Astrocyte (in vitro differentiated cells and primary cell): ENCODE results near the gene TNFSF13.

Source experiments
- CTCF ChIP-seq: IDR thresholded peaks from 2 replicates; pipeline ENCODE4 v1.5.1; 2011; ENCODE audit warnings: low read depth, mild to moderate bottlenecking, inconsistent platforms, low read length, moderate library complexity; ENCODE audit not compliant: insufficient read depth
- EZH2 ChIP-seq: IDR thresholded peaks from 2 replicates; pipeline ENCODE4 v1.6.1; 2012; ENCODE audit warnings: mild to moderate bottlenecking, low read length, inconsistent platforms; ENCODE audit not compliant: insufficient read depth

- TF ChIP-seq CTCF (no peak), EZH2 (no peak)
Observed at GRCh38 chr17:7575959-7576358, 17.4 kb downstream of the TNFSF13 start.
